BJ (cell line): ENCODE data around the gene KISS1. TPM values are rescaled to one million over a fixed set of nuclear protein-coding genes. Genes with fewer than 3 reads are reported as not detected.

ENCODE experiments used
- CTCF ChIA-PET: fragments of 350-600 bp; formaldehyde crosslinking; extraction: SDS; loops from one replicate; lab custom pipeline; 2021; ENCODE audit warnings: antibody characterized with exemption, inconsistent platforms; lab: Yijun Ruan, JAX
- POLR2A ChIA-PET: fragments of 300-600 bp; sonication (Branson Sonifier 250); formaldehyde crosslinking; extraction: SDS; loops from one replicate; lab custom pipeline; 2021; ENCODE audit warnings: antibody characterized with exemption; lab: Charles Lee
- DNase-seq: peaks from one replicate; pipeline ENCODE4 v3.0.0-alpha.2; 2011; ENCODE audit warnings: low read depth
- H3K27me3 ChIP-seq: 2 replicates; pipeline ENCODE4 v1.6.0; 2011; ENCODE audit warnings: low read length; ENCODE audit not compliant: control insufficient read depth, insufficient read depth
- H3K36me3 ChIP-seq: 2 replicates; pipeline ENCODE4 v1.5.1; 2011; ENCODE audit warnings: low read length; ENCODE audit not compliant: control insufficient read depth, insufficient read depth
- H3K4me3 ChIP-seq: 2 replicates; pipeline ENCODE4 v1.5.1; 2011; ENCODE audit warnings: low read depth, mild to moderate bottlenecking, control low read depth, low read length
- polyA plus RNA-seq: library from polyadenylated mRNA; depleted of rRNA; stranded (reverse); fragments of >200 nt; gene quantifications from 2 replicates; pipeline ENCODE4 v1.2.3, GENCODE V29; 2011
- TF ChIP-seq, protein P1 (sequence below): IDR thresholded peaks from 2 replicates; pipeline ENCODE4 v1.5.1; 2011; ENCODE audit warnings: low read depth, mild to moderate bottlenecking, control low read depth, inconsistent platforms, low read length, moderate library complexity; ENCODE audit not compliant: insufficient read depth

Gene KISS1
- polyA plus RNA-seq, 1 experiment, result 23.0 TPM

GRCh38 chr1:204176049-204176448 lies 20.2 kb downstream of the KISS1 start:
- POLR2A ChIA-PET, result no interaction called here
- Histone ChIP-seq H3K36me3 (no peaks in the 10 kb centered on the region), H3K27me3 (no peaks in the 10 kb centered on the region), H3K4me3 (no peak overlapping the region)
- TF ChIP-seq, protein P1, sequence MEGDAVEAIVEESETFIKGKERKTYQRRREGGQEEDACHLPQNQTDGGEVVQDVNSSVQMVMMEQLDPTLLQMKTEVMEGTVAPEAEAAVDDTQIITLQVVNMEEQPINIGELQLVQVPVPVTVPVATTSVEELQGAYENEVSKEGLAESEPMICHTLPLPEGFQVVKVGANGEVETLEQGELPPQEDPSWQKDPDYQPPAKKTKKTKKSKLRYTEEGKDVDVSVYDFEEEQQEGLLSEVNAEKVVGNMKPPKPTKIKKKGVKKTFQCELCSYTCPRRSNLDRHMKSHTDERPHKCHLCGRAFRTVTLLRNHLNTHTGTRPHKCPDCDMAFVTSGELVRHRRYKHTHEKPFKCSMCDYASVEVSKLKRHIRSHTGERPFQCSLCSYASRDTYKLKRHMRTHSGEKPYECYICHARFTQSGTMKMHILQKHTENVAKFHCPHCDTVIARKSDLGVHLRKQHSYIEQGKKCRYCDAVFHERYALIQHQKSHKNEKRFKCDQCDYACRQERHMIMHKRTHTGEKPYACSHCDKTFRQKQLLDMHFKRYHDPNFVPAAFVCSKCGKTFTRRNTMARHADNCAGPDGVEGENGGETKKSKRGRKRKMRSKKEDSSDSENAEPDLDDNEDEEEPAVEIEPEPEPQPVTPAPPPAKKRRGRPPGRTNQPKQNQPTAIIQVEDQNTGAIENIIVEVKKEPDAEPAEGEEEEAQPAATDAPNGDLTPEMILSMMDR, result no peak
- CTCF ChIA-PET, result interaction anchor here (1.7 to 5.5 kb wide), 3 partner anchors 12 to 30 kb away, joined by 6 to 30 read pairs (median 15); no protein-coding TSS in a partner anchor
- no peak for DNase-seq

- Histone ChIP-seq H3K4me3 (no peak overlapping the region), H3K27me3 (no peaks in the 10 kb centered on the region), H3K36me3 (no peaks in the 10 kb centered on the region)
- ChIA-PET CTCF (interaction anchor here (1.7 to 5.5 kb wide), 5 partner anchors 9 to 31 kb away, joined by 6 to 30 read pairs (median 7); partner anchors contain the start of gene REN), POLR2A (no interaction called here)
- no peak for DNase-seq
- TF ChIP-seq, protein P1, result no peak
Measured at GRCh38 chr1:204174958-204175357, 21.3 kb downstream of the KISS1 start.

GRCh38 chr1:204172404-204173029 lies 23.8 kb downstream of the KISS1 start:
- DNase-seq, result no peak
- CTCF ChIA-PET, result interaction anchor here (1.0 to 4.1 kb wide), 9 partner anchors 9 to 190 kb away, joined by 3 to 25 read pairs (median 8); partner anchors contain the start of gene PLEKHA6
- TF ChIP-seq, protein P1, result no peak
- Histone ChIP-seq H3K27me3 (no peaks in the 10 kb centered on the region), H3K36me3 (no peaks in the 10 kb centered on the region), H3K4me3 (no peak overlapping the region)
- POLR2A ChIA-PET, result no interaction called here

DNA sequence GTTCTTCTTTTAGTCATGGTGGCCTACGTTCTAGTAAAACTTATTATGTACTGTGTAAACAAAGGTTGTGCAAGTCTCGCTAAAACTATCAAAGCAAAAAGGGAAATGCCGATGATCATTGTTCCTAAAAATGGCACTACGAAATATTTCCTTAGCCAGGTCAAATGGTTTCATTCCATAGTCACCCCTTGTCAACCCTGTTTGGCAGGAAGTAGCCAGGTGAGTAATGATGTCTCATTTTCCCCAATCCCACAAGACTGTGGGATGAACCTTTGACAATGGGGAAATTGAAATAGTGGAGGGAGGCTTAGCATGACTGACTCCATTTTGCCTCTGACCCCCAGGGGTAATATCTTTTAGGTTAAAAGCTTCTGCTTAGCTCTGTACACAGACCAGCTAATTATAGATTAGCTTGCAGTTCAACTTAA lies 24.5 kb downstream of the KISS1 start:
- H3K27me3 ChIP-seq, result no peaks in the 10 kb centered on the region
- ChIA-PET POLR2A (no interaction called here), CTCF (interaction anchor here (1.0 to 4.1 kb wide), 8 partner anchors 8 to 191 kb away, joined by 4 to 25 read pairs (median 8); partner anchors contain the start of gene PLEKHA6)
- TF ChIP-seq, protein P1, result no peak
- peak; percentile 59 for DNase-seq
- H3K4me3 ChIP-seq, result no peak overlapping the region
- no peaks in the 10 kb centered on the region for H3K36me3 ChIP-seq

- TF ChIP-seq, protein P1, result no peak
- H3K4me3 ChIP-seq, result no peak overlapping the region
- POLR2A ChIA-PET, result no interaction called here
Measured at GRCh38 chr1:204170494-204171155, 25.7 kb downstream of the KISS1 start.

More at GRCh38 chr1:204170494-204171155, 25.7 kb downstream of the KISS1 start:
- CTCF ChIA-PET, result interaction anchor here (1.0 to 4.1 kb wide), 6 partner anchors 8 to 192 kb away, joined by 3 to 25 read pairs (median 4); partner anchors contain the start of gene GOLT1A
- Histone ChIP-seq H3K27me3 (no peaks in the 10 kb centered on the region), H3K36me3 (no peaks in the 10 kb centered on the region)
- no peak for DNase-seq
